ENCODE data around the gene TM9SF1.

Gene TM9SF1

DNA sequence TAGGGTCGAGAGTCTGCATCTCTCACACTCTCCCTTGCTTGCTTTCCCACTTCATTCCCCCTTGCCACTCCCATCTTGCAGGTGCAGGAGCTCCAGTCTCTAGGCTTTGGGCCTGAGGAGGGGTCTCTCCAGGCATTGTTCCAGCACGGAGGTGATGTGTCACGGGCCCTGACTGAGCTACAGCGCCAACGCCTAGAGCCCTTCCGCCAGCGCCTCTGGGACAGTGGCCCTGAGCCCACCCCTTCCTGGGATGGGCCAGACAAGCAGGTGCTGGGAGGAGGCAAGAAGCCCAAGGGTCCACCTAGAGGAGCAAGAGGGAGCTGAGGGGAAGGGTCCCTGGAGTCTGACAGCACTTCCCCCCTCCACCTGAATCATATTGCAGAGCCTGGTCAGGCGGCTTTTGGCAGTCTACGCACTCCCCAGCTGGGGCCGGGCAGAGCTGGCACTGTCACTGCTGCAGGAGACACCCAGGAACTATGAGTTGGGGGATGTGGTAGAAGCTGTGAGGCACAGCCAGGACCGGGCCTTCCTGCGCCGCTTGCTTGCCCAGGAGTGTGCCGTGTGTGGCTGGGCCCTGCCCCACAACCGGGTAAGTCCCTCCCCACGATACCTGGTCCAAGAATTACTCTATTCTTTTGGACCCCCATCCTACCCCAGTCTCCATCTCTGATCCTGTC is 43.7 kb downstream of the TM9SF1 start:
- no peak for DNase-seq (ENCODE audit: low spot score)
- ChIA-PET POLR2A (ENCODE audit: low non-redundant PET) (no interaction called here), CTCF (interaction anchor here (0.6 to 1.9 kb wide), 2 partner anchors 9 to 22 kb away, joined by 3 to 9 read pairs; partner anchors contain the start of gene IRF9)
- TF ChIP-seq, protein P1, sequence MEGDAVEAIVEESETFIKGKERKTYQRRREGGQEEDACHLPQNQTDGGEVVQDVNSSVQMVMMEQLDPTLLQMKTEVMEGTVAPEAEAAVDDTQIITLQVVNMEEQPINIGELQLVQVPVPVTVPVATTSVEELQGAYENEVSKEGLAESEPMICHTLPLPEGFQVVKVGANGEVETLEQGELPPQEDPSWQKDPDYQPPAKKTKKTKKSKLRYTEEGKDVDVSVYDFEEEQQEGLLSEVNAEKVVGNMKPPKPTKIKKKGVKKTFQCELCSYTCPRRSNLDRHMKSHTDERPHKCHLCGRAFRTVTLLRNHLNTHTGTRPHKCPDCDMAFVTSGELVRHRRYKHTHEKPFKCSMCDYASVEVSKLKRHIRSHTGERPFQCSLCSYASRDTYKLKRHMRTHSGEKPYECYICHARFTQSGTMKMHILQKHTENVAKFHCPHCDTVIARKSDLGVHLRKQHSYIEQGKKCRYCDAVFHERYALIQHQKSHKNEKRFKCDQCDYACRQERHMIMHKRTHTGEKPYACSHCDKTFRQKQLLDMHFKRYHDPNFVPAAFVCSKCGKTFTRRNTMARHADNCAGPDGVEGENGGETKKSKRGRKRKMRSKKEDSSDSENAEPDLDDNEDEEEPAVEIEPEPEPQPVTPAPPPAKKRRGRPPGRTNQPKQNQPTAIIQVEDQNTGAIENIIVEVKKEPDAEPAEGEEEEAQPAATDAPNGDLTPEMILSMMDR (conservative IDR thresholded peaks at IDR 0.05; ENCODE audit: low read depth): no peak
- H3K27ac ChIP-seq: peak overlapping the region; percentile 28; the same call in 1 of the 2 replicates

DNA sequence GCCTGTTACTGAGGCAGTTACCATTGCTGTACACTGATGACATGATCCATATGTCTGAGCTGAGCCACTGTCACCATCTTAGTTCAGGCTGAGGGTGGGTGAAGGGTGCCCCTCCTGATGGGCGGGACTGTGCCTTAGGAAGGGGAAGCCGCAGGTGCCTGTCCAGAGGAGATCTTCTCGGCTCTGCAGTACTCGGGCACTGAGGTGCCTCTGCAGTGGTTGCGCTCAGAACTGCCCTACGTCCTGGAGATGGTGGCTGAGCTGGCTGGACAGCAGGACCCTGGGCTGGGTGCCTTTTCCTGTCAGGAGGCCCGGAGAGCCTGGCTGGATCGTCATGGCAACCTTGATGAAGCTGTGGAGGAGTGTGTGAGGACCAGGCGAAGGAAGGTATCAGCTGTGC is 44.2 kb downstream of the TM9SF1 start:
- ChIA-PET POLR2A (ENCODE audit: low non-redundant PET) (no interaction called here), CTCF (interaction anchor here (1.9 kb wide), 1 partner anchor 10 kb away, joined by 9 read pairs; the partner anchor contains the start of gene IRF9)

DNA sequence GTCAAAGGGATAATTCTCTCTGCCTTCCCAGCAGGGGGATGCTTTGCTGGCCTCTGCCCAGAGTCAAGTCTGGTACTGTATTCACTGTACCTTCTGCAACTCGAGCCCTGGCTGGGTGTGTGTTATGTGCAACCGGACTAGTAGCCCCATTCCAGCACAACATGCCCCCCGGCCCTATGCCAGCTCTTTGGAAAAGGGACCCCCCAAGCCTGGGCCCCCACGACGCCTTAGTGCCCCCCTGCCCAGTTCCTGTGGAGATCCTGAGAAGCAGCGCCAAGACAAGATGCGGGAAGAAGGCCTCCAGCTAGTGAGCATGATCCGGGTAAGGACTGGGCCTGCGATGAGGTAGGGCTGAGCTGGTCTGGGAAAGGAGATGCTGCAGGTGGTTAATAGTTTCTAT is 44.7 kb downstream of the TM9SF1 start:
- TF ChIP-seq, protein P1 (conservative IDR thresholded peaks at IDR 0.05; ENCODE audit: low read depth): no peak
- CTCF ChIA-PET: interaction anchor here (1.4 to 1.9 kb wide), 2 partner anchors 10 to 11 kb away, joined by 4 to 9 read pairs; partner anchors contain the start of gene IRF9
- no peak for DNase-seq (ENCODE audit: low spot score)
- H3K27ac ChIP-seq: peak overlapping the region; percentile 28; the same call in 1 of the 2 replicates
- POLR2A ChIA-PET (ENCODE audit: low non-redundant PET): no interaction called here

More for the DNA sequence above, 44.2 kb downstream of the TM9SF1 start:
- no peak for DNase-seq (ENCODE audit: low spot score)
- peak overlapping the region; percentile 28; the same call in 1 of the 2 replicates for H3K27ac ChIP-seq
- TF ChIP-seq, protein P1 (conservative IDR thresholded peaks at IDR 0.05; ENCODE audit: low read depth): no peak

DNA sequence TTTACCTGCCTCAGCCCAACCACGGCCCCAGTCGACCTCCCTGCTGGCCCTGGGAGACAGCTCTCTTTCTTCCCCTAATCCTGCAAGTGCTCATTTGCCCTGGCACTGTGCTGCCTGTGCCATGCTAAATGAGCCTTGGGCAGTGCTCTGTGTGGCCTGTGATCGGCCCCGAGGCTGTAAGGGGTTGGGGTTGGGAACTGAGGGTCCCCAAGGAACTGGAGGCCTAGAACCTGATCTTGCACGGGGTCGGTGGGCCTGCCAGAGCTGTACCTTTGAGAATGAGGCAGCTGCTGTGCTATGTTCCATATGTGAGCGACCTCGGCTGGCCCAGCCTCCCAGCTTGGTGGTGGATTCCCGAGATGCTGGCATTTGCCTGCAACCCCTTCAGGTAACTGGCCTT is 45.2 kb downstream of the TM9SF1 start:
- H3K27ac ChIP-seq: peak overlapping the region; percentile 28; the same call in 1 of the 2 replicates
- TF ChIP-seq, protein P1 (conservative IDR thresholded peaks at IDR 0.05; ENCODE audit: low read depth): no peak
- no peak for DNase-seq (ENCODE audit: low spot score)
- POLR2A ChIA-PET (ENCODE audit: low non-redundant PET): interaction anchor here (1.1 kb wide), 1 partner anchor 11 kb away, joined by 4 read pairs; the partner anchor contains the start of gene IRF9
- CTCF ChIA-PET: interaction anchor here (0.6 to 1.4 kb wide), 2 partner anchors 12 to 23 kb away, joined by 3 to 4 read pairs; partner anchors contain the start of gene IRF9

DNA sequence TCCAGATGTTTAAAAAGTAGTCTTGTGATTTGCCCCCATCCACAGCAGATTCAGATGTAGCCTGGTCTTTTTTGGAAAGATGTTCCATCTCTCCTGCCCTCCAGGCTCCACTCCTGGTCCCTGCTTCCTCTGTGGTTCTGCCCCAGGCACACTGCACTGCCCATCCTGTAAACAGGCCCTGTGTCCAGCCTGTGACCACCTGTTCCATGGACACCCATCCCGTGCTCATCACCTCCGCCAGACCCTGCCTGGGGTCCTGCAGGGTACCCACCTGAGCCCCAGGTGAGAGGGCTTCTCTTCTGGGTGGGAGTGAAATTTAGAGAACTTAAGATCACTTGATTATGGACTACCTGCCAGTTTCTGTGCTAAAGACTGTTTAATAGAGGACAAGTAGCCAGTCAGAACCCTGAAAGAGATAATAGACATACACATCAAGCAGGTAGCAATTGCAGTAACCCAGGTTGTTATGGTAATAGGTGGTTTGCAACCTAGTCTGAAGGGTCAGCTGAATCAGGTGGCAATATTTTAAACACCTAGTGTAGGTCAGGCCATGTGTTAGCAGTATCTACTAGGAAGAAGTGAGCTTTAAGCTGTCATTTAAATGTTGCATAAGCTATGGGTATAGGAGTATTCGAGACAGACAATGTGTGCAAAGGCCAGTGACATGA is 45.8 kb downstream of the TM9SF1 start:
- no peak overlapping the region; the same call in 1 of the 2 replicates for H3K27ac ChIP-seq
- CTCF ChIA-PET: interaction anchor here (0.6 to 1.4 kb wide), 3 partner anchors 11 to 22 kb away, joined by 3 to 4 read pairs (median 4); partner anchors contain the start of gene IRF9
- POLR2A ChIA-PET (ENCODE audit: low non-redundant PET): interaction anchor here (1.1 kb wide), 1 partner anchor 12 kb away, joined by 4 read pairs; the partner anchor contains the start of gene IRF9
- TF ChIP-seq, protein P1 (conservative IDR thresholded peaks at IDR 0.05; ENCODE audit: low read depth): no peak
- DNase-seq (ENCODE audit: low spot score): no peak

DNA sequence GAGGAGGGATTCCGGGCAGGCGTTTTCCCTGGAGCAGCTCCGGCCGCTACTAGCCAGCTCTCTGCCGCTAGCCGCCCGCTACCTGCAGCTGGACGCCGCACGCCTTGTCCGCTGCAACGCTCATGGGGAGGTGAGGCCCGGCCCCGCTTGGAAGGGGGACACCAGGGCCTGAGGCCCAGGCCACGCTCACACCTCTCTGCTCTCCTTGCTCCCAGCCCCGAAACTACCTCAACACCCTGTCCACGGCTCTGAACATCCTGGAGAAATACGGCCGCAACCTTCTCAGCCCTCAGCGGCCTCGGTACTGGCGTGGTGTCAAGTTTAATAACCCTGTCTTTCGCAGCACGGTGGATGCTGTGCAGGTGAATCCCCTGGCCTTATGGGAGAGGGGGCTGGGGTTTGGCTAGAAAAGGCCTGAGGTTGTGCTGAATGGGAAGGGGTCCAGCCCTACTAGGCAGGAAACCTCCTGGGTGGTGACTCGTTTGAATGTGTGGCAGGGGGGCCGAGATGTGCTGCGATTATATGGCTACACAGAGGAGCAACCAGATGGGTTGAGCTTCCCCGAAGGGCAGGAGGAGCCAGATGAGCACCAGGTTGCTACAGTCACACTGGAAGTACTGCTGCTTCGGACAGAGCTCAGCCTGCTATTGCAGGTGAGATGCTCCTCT is 47.3 kb downstream of the TM9SF1 start:
- no peak for DNase-seq (ENCODE audit: low spot score)
- ChIA-PET CTCF (interaction anchor here (0.6 to 1.6 kb wide), 3 partner anchors 10 to 1252 kb away, joined by 4 to 5 read pairs (median 4); no protein-coding TSS in a partner anchor), POLR2A (ENCODE audit: low non-redundant PET) (interaction anchor here (0.6 to 1.7 kb wide), 4 partner anchors 12 to 248 kb away, joined by 3 to 8 read pairs (median 4); partner anchors contain the start of genes DCAF11 and PSME1)
- TF ChIP-seq, protein P1 (conservative IDR thresholded peaks at IDR 0.05; ENCODE audit: low read depth): no peak
- H3K27ac ChIP-seq: peak overlapping the region; percentile 97
